MG63 (cell line): Measurements from ENCODE around the gene CCNO. TPM values are rescaled to one million over a fixed set of nuclear protein-coding genes. Genes with fewer than 3 reads are reported as not detected.

Source experiments
- DNase-seq: peaks from one replicate; pipeline ENCODE4 v3.0.0-alpha.2; 2020
- H3K27me3 ChIP-seq: fragments of 250-450 bp; sonication (Bioruptor Pico); 2 replicates; pipeline ENCODE4 v1.5.1; 2020; ENCODE audit warnings: mild to moderate bottlenecking, moderate library complexity
- H3K36me3 ChIP-seq: fragments of 250-450 bp; sonication (Bioruptor Pico); 2 replicates; pipeline ENCODE4 v1.5.1; 2020; ENCODE audit warnings: mild to moderate bottlenecking, moderate library complexity
- H3K4me3 ChIP-seq: fragments of 250-450 bp; sonication (Bioruptor Pico); 2 replicates; pipeline ENCODE4 v1.5.1; 2020; ENCODE audit warnings: mild to moderate bottlenecking, moderate library complexity
- H3K9me3 ChIP-seq: fragments of 250-450 bp; sonication (Bioruptor Pico); 2 replicates; pipeline ENCODE4 v1.5.1; 2020; ENCODE audit warnings: mild to moderate bottlenecking, moderate library complexity
- total RNA-seq: library from RNA; depleted of rRNA; stranded (reverse); fragments of >200 nt; shearing (Covaris generic); gene quantifications from 2 replicates; pipeline ENCODE4 v1.2.3, GENCODE V29; 2014; ENCODE audit warnings: low replicate concordance; rRNA removed

Gene CCNO, protein sequence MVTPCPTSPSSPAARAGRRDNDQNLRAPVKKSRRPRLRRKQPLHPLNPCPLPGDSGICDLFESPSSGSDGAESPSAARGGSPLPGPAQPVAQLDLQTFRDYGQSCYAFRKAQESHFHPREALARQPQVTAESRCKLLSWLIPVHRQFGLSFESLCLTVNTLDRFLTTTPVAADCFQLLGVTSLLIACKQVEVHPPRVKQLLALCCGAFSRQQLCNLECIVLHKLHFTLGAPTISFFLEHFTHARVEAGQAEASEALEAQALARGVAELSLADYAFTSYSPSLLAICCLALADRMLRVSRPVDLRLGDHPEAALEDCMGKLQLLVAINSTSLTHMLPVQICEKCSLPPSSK
- 0.39 and 0.89 TPM in 2 replicates for total RNA-seq

DNA sequence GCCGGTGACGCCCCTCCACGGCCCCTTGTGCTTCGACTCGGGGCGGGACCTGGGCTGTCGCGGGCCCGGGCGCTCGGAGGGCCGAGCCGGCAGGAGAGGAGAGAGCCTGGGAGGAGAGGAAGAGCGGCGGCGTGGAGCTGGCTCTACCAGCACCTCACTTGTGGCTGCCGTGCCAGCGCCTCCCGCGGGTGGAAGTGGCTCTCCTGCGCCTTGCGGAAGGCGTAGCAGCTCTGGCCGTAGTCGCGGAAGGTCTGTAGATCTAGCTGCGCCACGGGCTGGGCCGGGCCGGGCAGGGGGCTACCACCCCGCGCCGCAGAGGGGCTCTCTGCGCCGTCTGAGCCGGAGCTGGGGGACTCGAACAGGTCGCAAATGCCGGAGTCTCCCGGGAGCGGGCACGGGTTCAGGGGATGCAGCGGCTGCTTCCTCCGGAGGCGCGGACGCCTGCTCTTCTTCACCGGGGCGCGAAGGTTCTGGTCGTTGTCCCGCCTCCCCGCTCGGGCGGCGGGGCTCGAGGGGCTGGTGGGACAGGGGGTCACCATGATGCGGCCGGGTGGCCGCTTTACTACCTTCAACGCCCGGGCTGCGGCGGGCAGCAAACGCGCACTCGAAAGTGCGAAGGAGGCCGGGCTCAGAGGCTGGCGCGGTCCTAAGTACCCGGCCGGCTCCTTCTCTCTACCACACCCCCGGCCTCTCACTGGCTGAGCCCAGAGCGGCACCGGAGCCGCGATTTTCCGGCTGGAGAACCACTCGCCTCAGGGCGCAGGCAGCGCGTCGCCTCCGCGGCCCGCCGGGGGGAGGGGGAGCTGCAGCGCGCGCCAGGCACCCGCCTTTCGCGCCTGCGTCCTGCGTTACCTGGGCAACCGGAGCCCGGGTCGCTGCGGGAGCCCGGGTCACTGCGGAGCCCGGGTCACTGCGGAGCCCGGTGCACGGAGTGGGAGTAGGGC lies at the start of gene CCNO:
TSS of gene CCNO (minus strand) at position 624 of the 944 bp plus-strand sequence. CDS start at position 539, 85 bp downstream.
- no peaks in the 10 kb centered on the region for H3K27me3 ChIP-seq
- peak; percentile 89 for DNase-seq

GRCh38 chr5:55278778-55279177 lies 45.4 kb upstream of the CCNO start:
- Histone ChIP-seq H3K9me3 (no peaks in the 10 kb centered on the region), H3K4me3 (no peak overlapping the region), H3K36me3 (peaks cover 78% of the 10 kb centered on the region), H3K27me3 (no peaks in the 10 kb centered on the region)
- DNase-seq, result no peak

More for the DNA sequence above, at the start of gene CCNO:
- Histone ChIP-seq H3K4me3 (peak within 1 kb of the TSS; percentile 62), H3K36me3 (no peaks in the 10 kb centered on the region), H3K9me3 (no peaks in the 10 kb centered on the region)

GRCh38 chr5:55276771-55277170 lies 43.4 kb upstream of the CCNO start:
- Histone ChIP-seq H3K36me3 (peaks cover 76% of the 10 kb centered on the region), H3K9me3 (no peaks in the 10 kb centered on the region), H3K4me3 (no peak overlapping the region), H3K27me3 (no peaks in the 10 kb centered on the region)
- DNase-seq, result no peak

GRCh38 chr5:55258339-55258738 lies 24.9 kb upstream of the CCNO start:
- Histone ChIP-seq H3K4me3 (no peak overlapping the region), H3K36me3 (peaks cover 70% of the 10 kb centered on the region), H3K9me3 (no peaks in the 10 kb centered on the region), H3K27me3 (no peaks in the 10 kb centered on the region)
- DNase-seq, result no peak

GRCh38 chr5:55254802-55255201 lies 21.4 kb upstream of the CCNO start:
- no peak for DNase-seq
- Histone ChIP-seq H3K9me3 (no peaks in the 10 kb centered on the region), H3K4me3 (no peak overlapping the region), H3K27me3 (no peaks in the 10 kb centered on the region), H3K36me3 (peaks cover 45% of the 10 kb centered on the region)

- no peak for DNase-seq
- Histone ChIP-seq H3K36me3 (peaks cover 4% of the 10 kb centered on the region; the same call in 1 of the 2 replicates), H3K4me3 (no peak overlapping the region), H3K27me3 (no peaks in the 10 kb centered on the region), H3K9me3 (peaks cover 5% of the 10 kb centered on the region)
These were observed 16.7 kb upstream of the CCNO start for GRCh38 chr5:55250064-55250463.

DNA sequence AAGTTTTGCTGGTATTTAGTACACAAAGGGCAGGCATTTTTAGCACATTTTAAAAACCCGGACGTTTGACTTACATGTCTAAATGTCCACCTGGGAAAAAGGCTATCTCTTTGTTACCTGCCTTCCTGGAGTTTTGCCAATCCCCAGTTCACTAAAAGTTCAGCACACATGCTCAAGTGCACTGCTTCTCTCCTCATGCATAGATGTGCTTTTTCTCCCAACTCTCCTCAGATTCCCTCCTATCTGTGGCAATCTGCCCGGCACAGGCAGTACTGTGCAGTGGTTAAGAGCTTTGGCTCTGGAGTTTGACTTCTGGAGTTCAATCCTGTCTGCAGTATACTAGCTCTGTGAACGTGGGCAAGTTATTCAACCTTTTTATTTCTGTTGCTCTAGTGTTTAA lies 8.3 kb upstream of the CCNO start:
- no peaks in the 10 kb centered on the region for H3K9me3 ChIP-seq
- H3K27me3 ChIP-seq, result no peaks in the 10 kb centered on the region
- no peak for DNase-seq
- no peaks in the 10 kb centered on the region for H3K36me3 ChIP-seq
- no peak overlapping the region for H3K4me3 ChIP-seq

- DNase-seq, result no peak
- no peaks in the 10 kb centered on the region for H3K9me3 ChIP-seq
- H3K36me3 ChIP-seq, result no peaks in the 10 kb centered on the region
- no peak overlapping the region for H3K4me3 ChIP-seq
- H3K27me3 ChIP-seq, result no peaks in the 10 kb centered on the region
These were observed 3.4 kb upstream of the CCNO start for GRCh38 chr5:55236800-55237199.

- Histone ChIP-seq H3K27me3 (no peaks in the 10 kb centered on the region), H3K36me3 (no peaks in the 10 kb centered on the region), H3K9me3 (no peaks in the 10 kb centered on the region), H3K4me3 (peak overlapping the region; percentile 62)
- DNase-seq, result peak; percentile 47
These were observed 803 bp upstream of the CCNO start for GRCh38 chr5:55234121-55234700.

DNA sequence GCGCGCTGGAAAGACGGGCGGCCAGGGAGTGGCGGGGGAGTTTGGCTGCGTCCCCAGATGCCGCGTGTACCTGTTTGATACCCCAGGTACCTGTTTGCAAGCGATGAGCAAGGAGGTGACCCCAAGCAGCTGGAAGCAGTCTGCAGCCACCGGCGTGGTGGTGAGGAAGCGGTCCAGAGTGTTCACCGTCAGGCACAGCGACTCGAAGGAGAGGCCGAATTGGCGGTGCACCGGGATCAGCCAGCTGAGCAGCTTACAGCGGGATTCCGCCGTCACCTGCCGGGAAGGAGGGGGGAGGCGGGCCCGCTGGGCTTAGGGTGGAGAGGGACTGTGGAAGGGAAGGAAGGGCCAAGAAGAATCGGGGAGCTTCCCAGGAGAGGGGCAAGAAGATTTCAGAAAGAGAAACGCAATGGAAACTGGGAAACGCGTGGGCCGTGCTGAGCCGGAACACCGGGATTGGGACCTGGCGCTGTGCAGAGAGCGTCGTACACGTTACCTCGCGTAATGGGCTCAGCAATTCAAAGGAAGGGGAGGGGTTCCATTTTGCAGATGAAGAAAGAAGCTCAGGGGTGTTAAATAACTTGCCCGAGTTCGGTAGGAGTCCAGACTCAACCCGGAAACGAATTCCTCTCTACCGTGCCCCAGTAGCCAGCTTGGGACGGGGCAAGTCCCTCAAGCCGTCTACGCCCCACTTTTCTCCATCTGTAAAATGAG lies 980 bp downstream of the CCNO start:
- Histone ChIP-seq H3K27me3 (no peaks in the 10 kb centered on the region), H3K9me3 (no peaks in the 10 kb centered on the region), H3K36me3 (no peaks in the 10 kb centered on the region), H3K4me3 (peak overlapping the region; percentile 62)
- peak; percentile 33 for DNase-seq

GRCh38 chr5:55231919-55232270 lies 1.5 kb downstream of the CCNO start:
- Histone ChIP-seq H3K4me3 (peak overlapping the region; percentile 62), H3K9me3 (no peaks in the 10 kb centered on the region), H3K36me3 (no peaks in the 10 kb centered on the region), H3K27me3 (no peaks in the 10 kb centered on the region)
- DNase-seq, result no peak

GRCh38 chr5:55231029-55231918 lies 2.1 kb downstream of the CCNO start:
- Histone ChIP-seq H3K4me3 (no peak overlapping the region), H3K27me3 (no peaks in the 10 kb centered on the region), H3K9me3 (no peaks in the 10 kb centered on the region), H3K36me3 (no peaks in the 10 kb centered on the region)
- DNase-seq, result no peak

DNA sequence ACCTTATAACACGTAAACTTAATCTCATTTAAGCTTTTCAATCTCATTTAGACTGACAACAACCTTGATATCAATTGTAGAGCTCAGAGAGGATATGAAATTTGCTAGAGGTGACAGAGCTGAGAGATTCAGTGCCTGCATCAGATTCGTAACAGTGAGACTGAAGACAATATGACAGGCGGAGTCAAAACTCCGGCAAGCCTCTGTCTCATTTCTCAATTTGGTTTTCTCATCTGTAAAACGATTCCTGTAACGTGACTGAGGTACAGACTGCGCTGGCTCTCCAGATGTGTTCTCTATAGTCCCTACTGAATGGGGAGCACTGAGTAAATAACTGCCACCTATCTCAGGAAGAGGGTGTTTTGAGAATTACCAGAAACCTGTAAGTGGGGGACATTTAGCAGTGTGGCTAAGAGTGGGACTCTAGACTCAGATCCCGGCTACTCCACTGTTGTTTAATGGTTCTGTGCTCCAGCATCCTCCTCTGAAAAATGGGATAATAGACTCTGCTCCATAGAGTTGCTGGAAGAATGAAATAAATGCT lies 3.2 kb downstream of the CCNO start:
- DNase-seq, result no peak
- Histone ChIP-seq H3K27me3 (no peaks in the 10 kb centered on the region), H3K4me3 (no peak overlapping the region), H3K36me3 (no peaks in the 10 kb centered on the region), H3K9me3 (no peaks in the 10 kb centered on the region)

- Histone ChIP-seq H3K36me3 (no peaks in the 10 kb centered on the region), H3K27me3 (no peaks in the 10 kb centered on the region), H3K4me3 (peak overlapping the region; percentile 71), H3K9me3 (no peaks in the 10 kb centered on the region)
- DNase-seq, result no peak
These were observed 5.6 kb downstream of the CCNO start for GRCh38 chr5:55227664-55228430.
